SK-N-SH (cell line): ENCODE data around the gene CHAC1. TPM values are rescaled to one million over a fixed set of nuclear protein-coding genes. Genes with fewer than 3 reads are reported as not detected.

ENCODE experiments used
- CTCF ChIA-PET: fragments of 300-600, 350-600 bp; formaldehyde crosslinking; extraction: SDS; loops from one replicate; lab custom pipeline; 2021; lab: Yijun Ruan, JAX
- POLR2A ChIA-PET: fragments of 350-600 bp; sonication (Branson Sonifier 250); formaldehyde crosslinking; extraction: SDS; loops from one replicate; lab custom pipeline; 2020; ENCODE audit warnings: antibody characterized with exemption, inconsistent platforms; lab: Yijun Ruan, JAX
- DNase-seq: peaks from one replicate; pipeline ENCODE4 v3.0.0; 2012
- H2AFZ ChIP-seq: fragments of 200-600 bp; sonication (generic); 2 replicates; pipeline ENCODE4 v1.8.1; 2016; ENCODE audit warnings: antibody characterized with exemption, mild to moderate bottlenecking, low read depth
- H3F3A ChIP-seq: fragments of 200-600 bp; sonication (generic); replicated peaks from 2 replicates; pipeline ENCODE3; 2016; ENCODE audit warnings: antibody characterized with exemption, mild to moderate bottlenecking; ENCODE audit not compliant: insufficient read depth
- H3K27ac ChIP-seq, 2 experiments: fragments of 200-500 bp in 1 of 2; fragments of 200-600 bp in 1 of 2; sonication (Bioruptor generic) in 1 of 2; sonication (generic), shearing (Covaris generic) in 1 of 2; 2 replicates each; pipeline versions ENCODE4 v1.5.1 to v1.6.1; 2014 to 2016; ENCODE audit warnings: low read depth in 2 of 2, inconsistent platforms in 1 of 2, low read length in 1 of 2, mild to moderate bottlenecking in 1 of 2, mixed read lengths in 1 of 2
- H3K27me3 ChIP-seq: fragments of 200-600 bp; sonication (generic), shearing (Covaris generic); 2 replicates; pipeline ENCODE4 v1.6.1; 2016; ENCODE audit warnings: mixed run types; ENCODE audit not compliant: insufficient read depth
- H3K36me3 ChIP-seq, 2 experiments: fragments of 200-500 bp in 1 of 2; fragments of 200-600 bp in 1 of 2; sonication (Bioruptor generic) in 1 of 2; sonication (generic) in 1 of 2; replicated peaks in 1 of 2; 2 replicates each; pipeline versions ENCODE3 to v1.5.1; 2014 to 2016; ENCODE audit warnings: low read length in 1 of 2, mild to moderate bottlenecking in 1 of 2; ENCODE audit not compliant: insufficient read depth in 2 of 2, control insufficient read depth in 1 of 2
- H3K4me1 ChIP-seq, 2 experiments: fragments of 200-500 bp in 1 of 2; fragments of 200-600 bp in 1 of 2; sonication (Bioruptor generic) in 1 of 2; sonication (generic), shearing (Covaris generic) in 1 of 2; 2 replicates each; pipeline versions ENCODE4 v1.5.1 to v1.6.1; 2014 to 2016; ENCODE audit warnings: low read depth in 1 of 2, low read length in 1 of 2, mixed run types in 1 of 2; ENCODE audit not compliant: insufficient read depth in 2 of 2, control insufficient read depth in 1 of 2
- H3K4me2 ChIP-seq: fragments of 200-600 bp; sonication (generic), shearing (Covaris generic); 2 replicates; pipeline ENCODE4 v1.6.1; 2017; ENCODE audit warnings: mixed run types
- H3K4me3 ChIP-seq, 2 experiments: fragments of 200-500 bp in 1 of 2; fragments of 200-600 bp in 1 of 2; sonication (Bioruptor generic) in 1 of 2; sonication (generic), shearing (Covaris generic) in 1 of 2; 2 replicates each; pipeline versions ENCODE4 v1.5.1 to v1.8.1; 2014 to 2016; ENCODE audit warnings: low read depth in 2 of 2, inconsistent platforms in 1 of 2, low read length in 1 of 2, mild to moderate bottlenecking in 1 of 2, mixed read lengths in 1 of 2, moderate library complexity in 1 of 2
- H3K79me2 ChIP-seq: fragments of 200-600 bp; sonication (generic); 2 replicates; pipeline ENCODE4 v1.8.1; 2017; ENCODE audit warnings: mild to moderate bottlenecking; ENCODE audit not compliant: insufficient read depth
- H3K9ac ChIP-seq: fragments of 200-600 bp; sonication (generic); 2 replicates; pipeline ENCODE4 v1.6.1; 2017; ENCODE audit warnings: mixed run types
- H3K9me2 ChIP-seq: fragments of 200-600 bp; sonication (generic); 2 replicates; pipeline ENCODE4 v1.6.1; 2017; ENCODE audit warnings: mixed run types
- H3K9me3 ChIP-seq: fragments of 200-600 bp; sonication (generic); 2 replicates; pipeline ENCODE4 v1.6.1; 2017; ENCODE audit warnings: mixed run types, mild to moderate bottlenecking, moderate library complexity
- H4K20me1 ChIP-seq: fragments of 200-600 bp; sonication (generic); 2 replicates; pipeline ENCODE4 v1.6.1; 2017; ENCODE audit warnings: mild to moderate bottlenecking, mixed run types; ENCODE audit not compliant: insufficient read depth
- CHD2 ChIP-seq: fragments of 150-350 bp; IDR thresholded peaks from 2 replicates; pipeline ENCODE4 v1.6.1; 2018; ENCODE audit warnings: low read length; ENCODE audit not compliant: partially characterized antibody
- CTCF ChIP-seq: fragments of 200-600 bp; sonication (generic); IDR thresholded peaks from 2 replicates; pipeline ENCODE4 v1.6.1; 2017; ENCODE audit warnings: antibody characterized with exemption, mild to moderate bottlenecking, moderate library complexity
- EZH2phosphoT487 ChIP-seq: fragments of 200-600 bp; sonication (generic); IDR thresholded peaks from 2 replicates; pipeline ENCODE4 v1.6.1; 2017; ENCODE audit warnings: low read depth, mixed run types, mild to moderate bottlenecking, antibody characterized with exemption, moderate library complexity, borderline replicate concordance
- FOSL2 ChIP-seq: IDR thresholded peaks from 2 replicates; pipeline ENCODE4 v1.4.0; 2012; ENCODE audit warnings: low read depth, mild to moderate bottlenecking, moderate library complexity, borderline replicate concordance
- FOXJ3 ChIP-seq: sonication (generic); formaldehyde crosslinking; IDR thresholded peaks from 2 replicates; pipeline ENCODE4 v1.5.1; 2020; ENCODE audit warnings: mild to moderate bottlenecking, missing genetic modification reagents
- FOXM1 ChIP-seq: IDR thresholded peaks from 2 replicates; pipeline ENCODE4 v1.4.0; 2012; ENCODE audit warnings: low read depth, mild to moderate bottlenecking
- NFIC ChIP-seq: IDR thresholded peaks from 2 replicates; pipeline ENCODE4 v1.4.0; 2012; ENCODE audit warnings: borderline replicate concordance
- NRF1 ChIP-seq: IDR thresholded peaks from 2 replicates; pipeline ENCODE4 v1.6.1; 2012; ENCODE audit warnings: low read depth, mild to moderate bottlenecking, low read length
- PBX3 ChIP-seq: IDR thresholded peaks from 2 replicates; pipeline ENCODE4; 2012
- RAD21 ChIP-seq: IDR thresholded peaks from 2 replicates; pipeline ENCODE4 v1.6.1; 2012; ENCODE audit warnings: mild to moderate bottlenecking, low read length
- RCOR1 ChIP-seq: fragments of 150-350 bp; IDR thresholded peaks from 2 replicates; pipeline ENCODE4 v1.6.1; 2017; ENCODE audit warnings: antibody characterized with exemption, low read length
- SIN3A ChIP-seq: IDR thresholded peaks from 2 replicates; pipeline ENCODE4 v1.6.1; 2012; ENCODE audit warnings: low read depth, mild to moderate bottlenecking, low read length, moderate library complexity, borderline replicate concordance
- SMC3 ChIP-seq: IDR thresholded peaks from 2 replicates; pipeline ENCODE4 v1.6.1; 2012; ENCODE audit warnings: low read depth, low read length, improper control_type of control experiment
- TAF1 ChIP-seq: IDR thresholded peaks from 2 replicates; pipeline ENCODE4 v1.6.1; 2012; ENCODE audit warnings: low read depth, mild to moderate bottlenecking, low read length, moderate library complexity, borderline replicate concordance
- TCF12 ChIP-seq: IDR thresholded peaks from 2 replicates; pipeline ENCODE4 v1.4.0; 2012
- USF1 ChIP-seq: IDR thresholded peaks from 2 replicates; pipeline ENCODE4 v1.4.0; 2012; ENCODE audit warnings: low read depth, borderline replicate concordance
- ZBTB33 ChIP-seq: IDR thresholded peaks from 2 replicates; pipeline ENCODE4 v1.4.0; 2012; ENCODE audit warnings: low read depth, borderline replicate concordance
- WGBS: methylation state at CpG from one replicate; pipeline ENCODE4 v1.1.6; 2017; ENCODE audit warnings: low lambda C conversion rate; 5-methylcytosine and 5-hydroxymethylcytosine counted together
- polyA plus RNA-seq, 3 experiments: library from polyadenylated mRNA; depleted of rRNA; stranded (reverse); fragments of >200 nt; gene quantifications; 2 replicates each; pipeline ENCODE4 v1.2.3, GENCODE V29; 2012

CHAC1 gene
- polyA plus RNA-seq, 1 of the 3 experiments (the other 2 are of a cell fraction), result 9.3 TPM

GRCh38 chr15:40941068-40941527 lies 12.2 kb upstream of the CHAC1 start:
- WGBS, result 33% methylated on average over 7 of the region's 7 CpGs
- no peaks in the 10 kb centered on the region for H3K9me2 ChIP-seq
- ChIA-PET POLR2A (interaction anchor here (0.9 to 3.4 kb wide), 7 partner anchors 12 to 175 kb away, joined by 3 to 47 read pairs (median 4); partner anchors contain the start of genes CHAC1 and INO80), CTCF (interaction anchor here (0.6 to 33.6 kb wide), 39 partner anchors 11 to 345 kb away, joined by 3 to 675 read pairs (median 5); partner anchors contain the start of genes CHAC1, DLL4 and VPS18)
- no peak for DNase-seq
- H3K36me3 ChIP-seq, result no peaks in the 10 kb centered on the region
- peak overlapping the region; percentile 81; the same call in 1 of the 2 replicates for H2AFZ ChIP-seq
- peak overlapping the region; percentile 66; the same call in 1 of the 2 replicates for H3K9ac ChIP-seq
- peak overlapping the region; percentile 46 to 56 for H3K4me3 ChIP-seq
- peaks cover 16% of the 10 kb centered on the region for H3F3A ChIP-seq
- peaks cover 7 to 26% of the 10 kb centered on the region in 2 experiments; a peak in 2 of 4 replicates for H3K4me1 ChIP-seq
- H3K27ac ChIP-seq, result peak overlapping the region; percentile 33 to 85; a peak in 3 of 4 replicates
- H3K4me2 ChIP-seq, result peak overlapping the region; percentile 76; the same call in 1 of the 2 replicates
- no peaks in the 10 kb centered on the region for H4K20me1 ChIP-seq
- H3K9me3 ChIP-seq, result no peaks in the 10 kb centered on the region
- TF ChIP-seq CHD2 (no peak), FOXJ3 (CRISPR knock-in tag) (no peak), FOSL2 (no peak), TAF1 (no peak), CTCF (no peak), TCF12 (no peak), NRF1 (no peak), PBX3 (no peak), SIN3A (no peak), EZH2phosphoT487 (no peak), NFIC (no peak), RAD21 (no peak), USF1 (no peak), SMC3 (no peak), RCOR1 (no peak), ZBTB33 (no peak), FOXM1 (no peak)
- no peaks in the 10 kb centered on the region for H3K79me2 ChIP-seq
- H3K27me3 ChIP-seq, result no peaks in the 10 kb centered on the region
